ENCODE results near the gene DGKG. TPM values are rescaled to one million over a fixed set of nuclear protein-coding genes. Genes with fewer than 3 reads are reported as not detected.

Gene DGKG
- total RNA-seq, 4 donors from 2014 or later = 1.2 to 13.7 (median 2.1) TPM

- H3K27me3 ChIP-seq = peaks cover 0 to 7% (median 0%) of the 10 kb centered on the region in 4 donors
- intact Hi-C loops (cut with DNase I) = no loop called here
- 70 to 77% methylated on average over 11 to 14 of the region's 15 CpGs for WGBS, 2 donors
- H3K4me1 ChIP-seq = no peaks in the 10 kb centered on the region
- H3K36me3 ChIP-seq = no peaks in the 10 kb centered on the region
- H3K4me3 ChIP-seq = no peak overlapping the region
- H3K9me3 ChIP-seq = no peaks in the 10 kb centered on the region
- no peak for TF ChIP-seq POLR2A (IDR thresholded peaks at IDR 0.05)
- TF ChIP-seq CTCF (IDR thresholded peaks at IDR 0.05) = no peak
- DNase-seq = no peak
- no peak overlapping the region for H3K27ac ChIP-seq
These were observed 212.6 kb downstream of the DGKG start for GRCh38 chr3:186149319-186149960.

GRCh38 chr3:186144257-186144656 is 217.8 kb downstream of the DGKG start:
- no peaks in the 10 kb centered on the region for H3K9me3 ChIP-seq
- H3K27ac ChIP-seq = no peak overlapping the region
- no peak for DNase-seq
- H3K36me3 ChIP-seq = no peaks in the 10 kb centered on the region
- TF ChIP-seq CTCF (IDR thresholded peaks at IDR 0.05) (no peak), POLR2A (IDR thresholded peaks at IDR 0.05) (no peak)
- WGBS, 2 donors = 68 to 88% methylated on average over 3 to 5 of the region's 5 CpGs
- H3K4me1 ChIP-seq = no peaks in the 10 kb centered on the region
- H3K27me3 ChIP-seq = no peaks in the 10 kb centered on the region
- intact Hi-C loops (cut with DNase I) = no loop called here
- no peak overlapping the region for H3K4me3 ChIP-seq

- Histone ChIP-seq H3K4me3 (no peak overlapping the region), H3K27me3 (no peaks in the 10 kb centered on the region), H3K36me3 (no peaks in the 10 kb centered on the region), H3K9me3 (no peaks in the 10 kb centered on the region), H3K4me1 (no peaks in the 10 kb centered on the region), H3K27ac (no peak overlapping the region)
- no peak for DNase-seq
- TF ChIP-seq POLR2A (IDR thresholded peaks at IDR 0.05) (no peak), CTCF (IDR thresholded peaks at IDR 0.05) (no peak)
- intact Hi-C loops (cut with DNase I) = no loop called here
- WGBS, 2 donors = 91 to 100% methylated on average over 1 of the region's 1 CpG
These were observed 218.8 kb downstream of the DGKG start for GRCh38 chr3:186143250-186143649.

- DNase-seq = no peak
- Histone ChIP-seq H3K27ac (no peak overlapping the region), H3K36me3 (no peaks in the 10 kb centered on the region), H3K9me3 (no peaks in the 10 kb centered on the region), H3K4me3 (no peak overlapping the region), H3K27me3 (no peaks in the 10 kb centered on the region), H3K4me1 (no peaks in the 10 kb centered on the region)
- intact Hi-C loops (cut with DNase I) = no loop called here
- TF ChIP-seq POLR2A (IDR thresholded peaks at IDR 0.05) (no peak), CTCF (IDR thresholded peaks at IDR 0.05) (no peak)
These were observed 219.6 kb downstream of the DGKG start for GRCh38 chr3:186142393-186142932.

- Histone ChIP-seq H3K9me3 (no peaks in the 10 kb centered on the region), H3K4me3 (no peak overlapping the region), H3K36me3 (no peaks in the 10 kb centered on the region), H3K27me3 (no peaks in the 10 kb centered on the region), H3K4me1 (no peaks in the 10 kb centered on the region), H3K27ac (no peak overlapping the region)
- WGBS, 2 donors = 53 to 56% methylated on average over 2 of the region's 2 CpGs
- no peak for DNase-seq
- intact Hi-C loops (cut with DNase I) = no loop called here
- TF ChIP-seq CTCF (IDR thresholded peaks at IDR 0.05) = no peak
- no peak for TF ChIP-seq POLR2A (IDR thresholded peaks at IDR 0.05)
These were observed 220.2 kb downstream of the DGKG start for GRCh38 chr3:186141790-186142189.
